Activated CD4-positive, alpha-beta T cell treated with anti-CD3 and anti-CD28 coated beads, Interleukin-2, amount 10 ng/mL, durations not matched to agents 24 days and 14 days (primary cell): ENCODE data around the gene ADH1B. TPM values are rescaled to one million over a fixed set of nuclear protein-coding genes. Genes with fewer than 3 reads are reported as not detected.

ENCODE experiments used
- total RNA-seq: library from RNA; stranded (reverse); gene quantifications from 2 replicates; pipeline ENCODE4 v1.2.3, GENCODE V29; 2022

ADH1B gene
- total RNA-seq, 1 donor from 2014 or later, result not detected

Other genes starting within 250 kb of the ADH1B start
- gene ADH5, start 232.6 kb downstream of the ADH1B start, total RNA-seq, result 82.6 and 85.3 TPM in 2 replicates
- not detected in 2 replicates for gene ADH4, start 177.1 kb downstream of the ADH1B start, total RNA-seq
- not detected in 2 replicates for gene ADH6, start 102.2 kb downstream of the ADH1B start, total RNA-seq
- not detected in 2 replicates for gene ADH1A, start 30.4 kb downstream of the ADH1B start, total RNA-seq
- gene ADH1C, start 31.3 kb upstream of the ADH1B start, total RNA-seq, result not detected in 2 replicates
- not detected in 2 replicates for gene ADH7, start 113.9 kb upstream of the ADH1B start, total RNA-seq
- not detected in 2 replicates for gene C4orf17, start 189.6 kb upstream of the ADH1B start, total RNA-seq
- gene TRMT10A, start 242.6 kb upstream of the ADH1B start, total RNA-seq, result 7.4 and 8.6 TPM in 2 replicates